ENCODE measurements around the gene SPIRE2. TPM values are rescaled to one million over a fixed set of nuclear protein-coding genes. Genes with fewer than 3 reads are reported as not detected.

SPIRE2 gene
- total and polyA plus RNA-seq, 2 of the 4 experiments (the other 2 are of a cell fraction), result 0.72 to 1.9 TPM

GRCh38 chr16:89860747-89861304 lies 32.6 kb downstream of the SPIRE2 start:
- dilution Hi-C loops (cut with HindIII; ENCODE audit: low sequenced_read_pairs, unreplicated experiment), result no loop called here

More at GRCh38 chr16:89860747-89861304, 32.6 kb downstream of the SPIRE2 start:
- Histone ChIP-seq H2BK120ac (ENCODE audit: low read depth, low read length) (no peak overlapping the region), H3K4ac (ENCODE audit: low read depth, low read length) (no peak overlapping the region), H3K23ac (ENCODE audit: low read depth, low read length) (no peak overlapping the region), H2BK15ac (ENCODE audit: low read depth, low read length) (no peak overlapping the region), H3K4me1 (ENCODE audit: control insufficient read depth, insufficient read depth, low read length) (peaks cover 6% of the 10 kb centered on the region), H4K5ac (ENCODE audit: low read depth, low read length) (no peak overlapping the region), H2BK20ac (ENCODE audit: low read depth, low read length) (no peak overlapping the region), H2BK5ac (ENCODE audit: low read depth, low read length, poor library complexity, severe bottlenecking) (no peak overlapping the region), H3K9me3 (ENCODE audit: control insufficient read depth, insufficient read depth, low read length) (no peaks in the 10 kb centered on the region), H4K20me1 (ENCODE audit: insufficient read depth, low read length) (0 out of 2 replicates have a peak, but pooled peaks cover 8% of the 10 kb centered on the region), H3K9me1 (ENCODE audit: insufficient read depth, low read length) (peaks cover 3% of the 10 kb centered on the region), H3K9ac (ENCODE audit: low read depth, low read length) (no peak overlapping the region), H3K27me3 (ENCODE audit: control insufficient read depth, insufficient read depth, low read length) (no peaks in the 10 kb centered on the region), H3K4me2 (ENCODE audit: low read depth, low read length) (no peak overlapping the region), H4K8ac (ENCODE audit: low read depth in 2 of 2, low read length in 2 of 2) (no peak overlapping the region), H3K36me3 (ENCODE audit: control insufficient read depth, insufficient read depth, low read length) (no peaks in the 10 kb centered on the region), H3K4me3 (ENCODE audit: insufficient read depth, low read depth, low read length) (no peak overlapping the region), H2AK5ac (ENCODE audit: low read depth, low read length) (no peak overlapping the region), H2AK9ac (replicated peaks; ENCODE audit: low read depth, low read length, poor library complexity) (peak overlapping the region; percentile 21), H3K79me1 (ENCODE audit: low read depth in 1 of 2, low read length in 2 of 2) (no peaks in the 10 kb centered on the region; a peak in 1 of 4 replicates), H3K56ac (ENCODE audit: extremely low read depth, insufficient read depth, low read length) (no peak overlapping the region), H3K14ac (replicated peaks; ENCODE audit: low read depth, low read length) (no peak overlapping the region), H2AFZ (replicated peaks; ENCODE audit: low read length, poor library complexity) (peak overlapping the region; percentile 14), H3K18ac (ENCODE audit: low read depth, low read length) (no peak overlapping the region), H3K27ac (ENCODE audit: insufficient read depth, low read length) (no peak overlapping the region), H4K91ac (ENCODE audit: insufficient read depth, low read depth, low read length) (no peak overlapping the region)
- no TSS peak for BruUV-seq (replicated peaks)
- DNase-seq, result peak; percentile 17
- ChIA-PET CTCF (interaction anchor here (0.6 to 4.2 kb wide), 9 partner anchors 56 to 161 kb away, joined by 3 to 19 read pairs (median 3); partner anchors contain the start of gene SPATA2L), POLR2A (ENCODE audit: unreplicated experiment) (no interaction called here)
- in situ Hi-C loops (cut with MboI; ENCODE audit: low sequenced_read_pairs) (no loop called here), intact Hi-C loops (cut with micrococcal nuclease) (loop anchor here (1.0 to 5.0 kb wide), 4 partner anchors 68 to 160 kb away; partner anchors contain the start of genes SPATA2L, VPS9D1 and ZNF276)
- 24% methylated on average over 9 of the region's 28 CpGs; no CpG with 5 or more reads in 1 of the 2 experiments for WGBS, 2 experiments (ENCODE audit: extremely low coverage in 2 of 2, insufficient read length in 1 of 2)
- peak; percentile 96 for ATAC-seq (ENCODE audit: low read depth)
- TF ChIP-seq RCOR1 (IDR thresholded peaks at IDR 0.05; ENCODE audit: insufficient replicate concordance, low read length) (no peak), SMC3 (IDR thresholded peaks at IDR 0.05; ENCODE audit: low read depth, low read length) (peak; percentile 74), USF2 (IDR thresholded peaks at IDR 0.05; ENCODE audit: low read depth, low read length) (no peak), NFE2L2 (IDR thresholded peaks at IDR 0.05; ENCODE audit: low read depth, low read length) (no peak), RFX5 (IDR thresholded peaks at IDR 0.05; ENCODE audit: low read depth, low read length) (no peak), RAD21 (IDR thresholded peaks at IDR 0.05; ENCODE audit: low read length) (peak; percentile 93), POLR2A (IDR thresholded peaks at IDR 0.05; ENCODE audit: low read depth, low read length) (0 out of 2 replicates have a peak, but pooled peaks have one; percentile 30), MAFK (IDR thresholded peaks at IDR 0.05; ENCODE audit: low read depth, low read length) (no peak)
- TF ChIP-seq, protein P1, sequence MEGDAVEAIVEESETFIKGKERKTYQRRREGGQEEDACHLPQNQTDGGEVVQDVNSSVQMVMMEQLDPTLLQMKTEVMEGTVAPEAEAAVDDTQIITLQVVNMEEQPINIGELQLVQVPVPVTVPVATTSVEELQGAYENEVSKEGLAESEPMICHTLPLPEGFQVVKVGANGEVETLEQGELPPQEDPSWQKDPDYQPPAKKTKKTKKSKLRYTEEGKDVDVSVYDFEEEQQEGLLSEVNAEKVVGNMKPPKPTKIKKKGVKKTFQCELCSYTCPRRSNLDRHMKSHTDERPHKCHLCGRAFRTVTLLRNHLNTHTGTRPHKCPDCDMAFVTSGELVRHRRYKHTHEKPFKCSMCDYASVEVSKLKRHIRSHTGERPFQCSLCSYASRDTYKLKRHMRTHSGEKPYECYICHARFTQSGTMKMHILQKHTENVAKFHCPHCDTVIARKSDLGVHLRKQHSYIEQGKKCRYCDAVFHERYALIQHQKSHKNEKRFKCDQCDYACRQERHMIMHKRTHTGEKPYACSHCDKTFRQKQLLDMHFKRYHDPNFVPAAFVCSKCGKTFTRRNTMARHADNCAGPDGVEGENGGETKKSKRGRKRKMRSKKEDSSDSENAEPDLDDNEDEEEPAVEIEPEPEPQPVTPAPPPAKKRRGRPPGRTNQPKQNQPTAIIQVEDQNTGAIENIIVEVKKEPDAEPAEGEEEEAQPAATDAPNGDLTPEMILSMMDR (conservative IDR thresholded peaks at IDR 0.05; ENCODE audit: low read depth, low read length), result peak; percentile 90

All from IMR-90 (cell line).